Ectodermal cell (in vitro differentiated cells): ENCODE measurements around the gene MNAT1.

Experiments
- H3K27ac ChIP-seq: 2 replicates; pipeline ENCODE4 v1.7.0; 2013; ENCODE audit warnings: mild to moderate bottlenecking, low read depth, low read length; ENCODE audit not compliant: insufficient read depth, poor library complexity, severe bottlenecking
- H3K27me3 ChIP-seq: 2 replicates; pipeline ENCODE4 v1.7.0; 2013; ENCODE audit warnings: mild to moderate bottlenecking, low read length; ENCODE audit not compliant: insufficient read depth, control insufficient read depth, poor library complexity, severe bottlenecking
- H3K36me3 ChIP-seq: one replicate; pipeline ENCODE4 v1.7.0; 2013; ENCODE audit warnings: low read length; ENCODE audit not compliant: control insufficient read depth, insufficient read depth
- H3K4me1 ChIP-seq: one replicate; pipeline ENCODE4 v1.7.0; 2013; ENCODE audit warnings: low read length; ENCODE audit not compliant: control insufficient read depth, insufficient read depth
- H3K4me3 ChIP-seq: 2 replicates; pipeline ENCODE4 v1.7.0; 2013; ENCODE audit warnings: low read depth, low read length, control low read depth; ENCODE audit not compliant: insufficient read depth
- H3K9me3 ChIP-seq: 2 replicates; pipeline ENCODE4 v1.7.0; 2013; ENCODE audit warnings: mild to moderate bottlenecking, low read length, moderate library complexity; ENCODE audit not compliant: control insufficient read depth
- WGBS, 2 experiments: methylation state at CpG; one replicate each; pipeline ENCODE4 v1.1.7; 2013; ENCODE audit warnings: missing lambda C conversion rate in 2 of 2; 5-methylcytosine and 5-hydroxymethylcytosine counted together

The MNAT1 gene

DNA sequence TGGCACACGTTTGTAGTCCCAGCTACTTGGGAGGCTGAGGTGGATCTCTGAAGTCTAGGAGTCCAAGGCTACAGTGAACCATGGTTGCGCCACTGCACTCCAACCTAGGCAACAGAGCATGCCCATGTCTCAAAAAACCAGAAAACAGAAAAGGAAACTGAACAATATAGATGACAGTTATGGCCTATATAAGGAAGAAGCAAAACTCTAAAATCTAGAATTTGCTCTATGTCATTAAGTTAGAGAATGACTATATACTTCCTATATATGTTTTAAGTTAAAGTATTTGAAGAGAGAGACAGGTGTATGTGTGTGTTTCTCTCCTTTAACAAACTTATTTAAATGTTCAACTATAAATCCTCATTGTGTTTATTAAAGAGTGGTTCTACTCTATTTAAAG lies 65.8 kb downstream of the MNAT1 start:
- Histone ChIP-seq H3K27me3 (no peaks in the 10 kb centered on the region), H3K9me3 (no peaks in the 10 kb centered on the region), H3K4me3 (no peak overlapping the region), H3K4me1 (no peaks in the 10 kb centered on the region), H3K27ac (no peak overlapping the region), H3K36me3 (no peaks in the 10 kb centered on the region)
- 90 to 95% methylated on average over 2 of the region's 2 CpGs for WGBS, 2 experiments

DNA sequence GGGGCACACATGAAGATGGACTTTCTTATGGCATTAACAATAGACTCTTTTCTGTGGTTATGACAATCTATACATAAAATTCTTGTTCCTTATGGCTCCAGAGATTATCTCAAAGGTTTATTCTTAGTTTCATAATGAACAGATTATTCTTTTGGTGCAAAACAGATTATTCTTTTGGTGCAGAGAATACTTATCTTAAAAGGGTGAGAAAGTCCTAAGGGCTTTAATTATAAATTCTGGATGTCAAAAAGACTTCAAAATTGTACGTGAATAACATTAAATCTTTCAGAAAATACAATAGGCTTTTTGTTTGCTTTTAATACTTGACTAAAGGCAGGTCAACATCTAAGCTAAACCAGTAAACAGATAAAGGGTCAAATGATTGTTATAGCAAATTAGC lies 69.3 kb downstream of the MNAT1 start:
- H3K9me3 ChIP-seq = no peaks in the 10 kb centered on the region
- H3K4me3 ChIP-seq = no peak overlapping the region
- H3K27me3 ChIP-seq = no peaks in the 10 kb centered on the region
- H3K27ac ChIP-seq = no peak overlapping the region
- H3K4me1 ChIP-seq = no peaks in the 10 kb centered on the region
- 71 to 89% methylated on average over 1 of the region's 1 CpG for WGBS, 2 experiments
- H3K36me3 ChIP-seq = no peaks in the 10 kb centered on the region

GRCh38 chr14:60805841-60806430 lies 71.4 kb downstream of the MNAT1 start:
- Histone ChIP-seq H3K4me1 (no peaks in the 10 kb centered on the region), H3K9me3 (no peaks in the 10 kb centered on the region), H3K4me3 (no peak overlapping the region), H3K36me3 (no peaks in the 10 kb centered on the region), H3K27me3 (no peaks in the 10 kb centered on the region), H3K27ac (no peak overlapping the region)
- WGBS, 2 experiments = 95 to 97% methylated on average over 1 of the region's 1 CpG

- no peak overlapping the region for H3K27ac ChIP-seq
- H3K9me3 ChIP-seq = no peaks in the 10 kb centered on the region
- H3K36me3 ChIP-seq = peaks cover 2% of the 10 kb centered on the region
- H3K4me1 ChIP-seq = no peaks in the 10 kb centered on the region
- H3K27me3 ChIP-seq = no peaks in the 10 kb centered on the region
- no peak overlapping the region for H3K4me3 ChIP-seq
- WGBS, 2 experiments = 88 to 96% methylated on average over 2 of the region's 2 CpGs
Measured at GRCh38 chr14:60807247-60807646, 72.7 kb downstream of the MNAT1 start.

GRCh38 chr14:60807971-60808370 lies 73.4 kb downstream of the MNAT1 start:
- 92 to 100% methylated on average over 2 of the region's 3 CpGs for WGBS, 2 experiments

DNA sequence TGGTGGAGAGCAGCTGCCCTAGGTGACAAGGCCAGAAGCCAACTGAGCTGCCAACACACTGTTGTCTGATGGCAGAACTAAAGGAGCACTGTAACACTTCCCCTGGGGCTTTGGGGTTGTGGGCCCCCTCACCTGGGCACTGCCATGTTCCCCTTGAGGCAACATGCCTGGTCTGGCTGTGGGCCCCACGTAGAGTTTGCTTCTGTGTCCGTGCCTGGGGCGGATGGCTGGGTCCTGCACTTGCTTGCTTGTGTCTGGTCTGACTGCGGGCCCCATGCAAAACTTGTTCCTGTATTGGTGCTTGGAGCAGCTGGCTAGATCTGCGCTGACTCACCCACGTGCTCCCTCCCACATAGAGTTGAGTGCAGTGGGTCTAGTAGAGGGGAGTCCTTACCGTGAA lies 78.4 kb downstream of the MNAT1 start:
- Histone ChIP-seq H3K27me3 (no peaks in the 10 kb centered on the region), H3K9me3 (no peaks in the 10 kb centered on the region), H3K27ac (no peak overlapping the region), H3K4me3 (no peak overlapping the region), H3K36me3 (peaks cover 14% of the 10 kb centered on the region), H3K4me1 (no peaks in the 10 kb centered on the region)
- WGBS, 2 experiments = 92 to 97% methylated on average over 7 of the region's 7 CpGs

More at GRCh38 chr14:60807971-60808370, 73.4 kb downstream of the MNAT1 start:
- Histone ChIP-seq H3K9me3 (no peaks in the 10 kb centered on the region), H3K27ac (no peak overlapping the region), H3K4me1 (no peaks in the 10 kb centered on the region), H3K27me3 (no peaks in the 10 kb centered on the region), H3K36me3 (peaks cover 10% of the 10 kb centered on the region), H3K4me3 (no peak overlapping the region)

GRCh38 chr14:60815371-60815770 lies 80.8 kb downstream of the MNAT1 start:
- Histone ChIP-seq H3K4me1 (no peaks in the 10 kb centered on the region), H3K4me3 (no peak overlapping the region), H3K36me3 (peaks cover 14% of the 10 kb centered on the region), H3K27me3 (no peaks in the 10 kb centered on the region), H3K27ac (no peak overlapping the region), H3K9me3 (no peaks in the 10 kb centered on the region)
- 94 to 97% methylated on average over 4 of the region's 4 CpGs for WGBS, 2 experiments

GRCh38 chr14:60817113-60817512 lies 82.6 kb downstream of the MNAT1 start:
- H3K36me3 ChIP-seq = peaks cover 12% of the 10 kb centered on the region

DNA sequence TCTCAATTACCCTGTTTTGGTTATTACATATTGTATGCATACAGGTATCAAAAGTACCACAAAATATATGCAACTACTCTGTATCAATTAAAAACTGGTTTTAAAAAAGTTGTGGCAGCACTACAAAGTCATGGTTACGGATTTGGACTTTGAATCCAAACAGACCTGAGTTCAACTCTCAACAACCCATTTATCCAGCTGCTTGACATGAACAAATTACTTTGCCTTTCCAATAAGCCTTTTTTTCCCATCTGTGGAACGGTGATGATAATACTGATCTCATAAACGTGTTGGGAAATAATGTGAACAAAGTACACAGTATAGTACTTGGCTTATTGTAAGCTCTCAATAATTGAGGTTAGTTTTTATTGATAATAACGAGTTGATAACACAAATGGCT lies 85.0 kb downstream of the MNAT1 start:
- Histone ChIP-seq H3K9me3 (no peaks in the 10 kb centered on the region), H3K27ac (no peak overlapping the region), H3K4me3 (no peak overlapping the region), H3K36me3 (no peaks in the 10 kb centered on the region), H3K4me1 (no peaks in the 10 kb centered on the region), H3K27me3 (no peaks in the 10 kb centered on the region)
- 92 to 95% methylated on average over 3 of the region's 4 CpGs for WGBS, 2 experiments

More at GRCh38 chr14:60817113-60817512, 82.6 kb downstream of the MNAT1 start:
- WGBS, 2 experiments = no CpG with 5 or more reads among the region's 1 CpG
- no peaks in the 10 kb centered on the region for H3K9me3 ChIP-seq
- no peak overlapping the region for H3K4me3 ChIP-seq
- no peak overlapping the region for H3K27ac ChIP-seq
- H3K27me3 ChIP-seq = no peaks in the 10 kb centered on the region
- no peaks in the 10 kb centered on the region for H3K4me1 ChIP-seq

DNA sequence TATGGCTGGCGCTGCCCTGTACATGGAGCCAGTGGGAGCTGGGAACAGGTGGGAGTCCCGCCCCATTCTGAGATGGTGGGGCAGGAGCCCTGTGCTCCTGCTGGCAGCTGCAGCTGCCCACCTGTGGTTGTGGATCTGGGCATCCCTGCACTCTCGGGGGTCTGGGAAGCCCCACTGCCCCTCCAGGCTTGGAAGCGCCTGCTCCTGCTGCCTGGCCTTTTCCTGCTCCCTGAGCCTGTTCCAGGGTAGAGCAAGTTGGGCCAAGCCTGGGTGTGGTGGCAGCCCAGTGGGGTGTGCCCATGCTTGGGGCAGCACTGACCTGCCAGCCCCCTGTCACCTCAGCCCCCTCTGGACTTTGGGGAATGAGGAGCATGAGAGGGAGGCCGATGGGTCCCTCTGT lies 104.0 kb downstream of the MNAT1 start:
- no peaks in the 10 kb centered on the region for H3K27me3 ChIP-seq
- 94 to 96% methylated on average over 5 of the region's 5 CpGs for WGBS, 2 experiments
- H3K4me3 ChIP-seq = no peak overlapping the region
- no peaks in the 10 kb centered on the region for H3K4me1 ChIP-seq
- no peaks in the 10 kb centered on the region for H3K9me3 ChIP-seq
- H3K36me3 ChIP-seq = peaks cover 9% of the 10 kb centered on the region
- no peak overlapping the region for H3K27ac ChIP-seq

GRCh38 chr14:60839057-60839456 lies 104.5 kb downstream of the MNAT1 start:
- H3K4me1 ChIP-seq = no peaks in the 10 kb centered on the region
- WGBS, 2 experiments = 84% methylated on average over 2 of the region's 2 CpGs
- no peaks in the 10 kb centered on the region for H3K27me3 ChIP-seq
- peaks cover 9% of the 10 kb centered on the region for H3K36me3 ChIP-seq
- no peaks in the 10 kb centered on the region for H3K9me3 ChIP-seq
- no peak overlapping the region for H3K4me3 ChIP-seq
- H3K27ac ChIP-seq = no peak overlapping the region
